HG03280 (cell line): Measurements from ENCODE around the gene ETV2.
"Not testable (repeated sequence)": the region's sequence is repeated elsewhere in the genome, so short reads cannot be mapped to it uniquely, and the experiment has no call there.

Experiments
- ATAC-seq: cut with Tn5 transposase; IDR thresholded peaks from one replicate; pipeline ENCODE4 v1.9.1; 2021; ENCODE audit warnings: mild to moderate bottlenecking, moderate library complexity; ENCODE audit not compliant: unreplicated experiment

Gene ETV2

DNA sequence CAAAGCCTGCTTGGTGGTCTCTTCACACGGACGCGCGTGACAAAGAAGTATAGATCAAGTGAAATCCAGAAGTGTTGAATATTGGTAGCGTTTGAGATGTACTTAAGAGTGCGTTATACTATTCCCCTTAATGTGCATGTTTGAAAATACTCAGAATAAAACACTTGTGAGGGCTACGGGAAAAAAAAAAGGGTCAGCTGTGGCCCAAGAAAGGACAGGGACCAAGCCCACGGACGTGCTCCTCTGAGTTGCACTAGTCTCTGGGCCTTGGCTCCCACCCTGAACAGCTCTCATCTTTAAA lies 13.3 kb upstream of the ETV2 start:
- ATAC-seq, result no peak

DNA sequence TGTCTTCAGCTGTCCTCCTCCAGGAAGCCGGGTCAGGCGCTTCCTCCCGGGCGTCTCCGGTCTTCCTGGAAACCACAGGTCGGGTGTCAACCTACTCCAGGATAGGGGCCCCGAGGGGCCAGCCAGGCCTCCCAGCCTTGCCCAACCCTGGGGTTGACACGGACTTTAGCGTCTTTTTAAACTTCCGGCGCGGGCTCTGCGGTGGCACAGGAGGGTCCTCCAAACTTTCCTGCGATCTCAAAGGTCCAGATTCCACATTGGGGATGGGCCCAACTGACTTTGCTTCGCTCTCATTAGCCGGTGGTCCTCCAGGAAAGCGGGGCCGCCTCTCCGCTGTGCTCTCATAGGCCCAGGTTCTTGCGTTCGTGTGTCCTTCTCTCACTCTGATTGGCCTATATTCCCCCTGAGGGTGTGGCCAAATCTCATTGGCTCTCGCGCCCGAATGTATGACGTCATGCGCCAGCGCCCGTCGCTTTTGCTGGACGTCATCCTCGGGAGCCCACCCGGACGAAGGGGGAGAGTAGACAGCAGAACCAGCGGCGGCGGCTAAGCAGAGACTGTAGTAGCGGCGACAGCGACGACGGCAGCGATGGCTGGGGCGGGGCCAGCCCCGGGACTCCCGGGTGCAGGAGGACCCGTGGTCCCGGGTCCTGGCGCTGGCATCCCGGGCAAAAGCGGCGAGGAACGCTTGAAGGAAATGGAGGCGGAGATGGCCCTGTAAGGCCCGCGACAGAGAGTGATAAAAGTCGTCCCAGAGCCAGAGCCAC lies 12.8 kb upstream of the ETV2 start, which contains the start of gene RBM42:
RBM42 (plus strand) TSS at position 472 of the 767 bp plus-strand sequence; CDS start at position 590, 118 bp downstream.
- ATAC-seq, result peak; percentile 94

DNA sequence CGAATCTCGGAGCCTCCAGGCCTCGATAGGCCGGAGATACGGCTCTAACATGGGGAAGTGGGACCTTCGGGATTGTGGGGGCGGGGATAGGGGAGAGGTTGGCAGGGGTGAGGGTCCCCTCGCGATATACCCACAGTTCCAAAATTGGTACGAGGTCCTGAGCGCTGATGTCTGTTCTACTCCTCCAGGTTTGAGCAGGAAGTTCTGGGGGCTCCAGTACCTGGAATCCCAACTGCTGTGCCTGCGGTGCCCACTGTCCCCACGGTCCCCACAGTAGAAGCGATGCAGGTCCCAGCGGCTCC lies 12.3 kb upstream of the ETV2 start:
- no peak for ATAC-seq

DNA sequence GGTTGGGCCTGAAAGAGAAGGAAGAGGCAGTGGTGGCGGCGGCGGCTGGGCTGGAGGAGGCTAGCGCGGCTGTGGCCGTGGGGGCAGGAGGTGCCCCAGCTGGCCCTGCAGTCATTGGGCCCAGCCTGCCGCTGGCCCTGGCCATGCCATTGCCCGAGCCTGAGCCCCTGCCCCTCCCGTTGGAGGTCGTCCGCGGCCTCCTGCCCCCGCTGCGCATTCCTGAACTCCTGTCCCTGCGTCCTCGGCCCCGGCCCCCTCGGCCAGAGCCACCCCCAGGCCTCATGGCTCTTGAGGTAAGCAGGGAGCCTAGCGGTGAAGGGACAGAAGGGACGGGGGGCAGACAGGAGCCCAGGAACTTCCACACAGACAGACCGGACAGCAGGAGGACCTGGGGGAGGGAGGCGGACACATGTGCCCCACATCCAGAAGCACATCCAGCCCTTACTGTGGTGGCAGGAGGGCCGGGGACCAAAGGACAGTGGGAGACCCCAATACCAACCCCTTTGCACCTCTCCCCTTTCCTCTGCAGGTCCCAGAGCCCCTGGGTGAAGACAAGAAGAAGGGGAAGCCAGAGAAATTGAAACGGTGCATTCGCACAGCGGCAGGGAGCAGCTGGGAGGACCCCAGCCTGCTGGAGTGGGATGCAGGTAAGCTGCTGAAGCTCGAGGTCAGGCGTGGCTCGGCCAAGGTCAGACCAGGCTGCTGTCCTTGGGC lies 7.7 kb upstream of the ETV2 start:
- ATAC-seq, result no peak

DNA sequence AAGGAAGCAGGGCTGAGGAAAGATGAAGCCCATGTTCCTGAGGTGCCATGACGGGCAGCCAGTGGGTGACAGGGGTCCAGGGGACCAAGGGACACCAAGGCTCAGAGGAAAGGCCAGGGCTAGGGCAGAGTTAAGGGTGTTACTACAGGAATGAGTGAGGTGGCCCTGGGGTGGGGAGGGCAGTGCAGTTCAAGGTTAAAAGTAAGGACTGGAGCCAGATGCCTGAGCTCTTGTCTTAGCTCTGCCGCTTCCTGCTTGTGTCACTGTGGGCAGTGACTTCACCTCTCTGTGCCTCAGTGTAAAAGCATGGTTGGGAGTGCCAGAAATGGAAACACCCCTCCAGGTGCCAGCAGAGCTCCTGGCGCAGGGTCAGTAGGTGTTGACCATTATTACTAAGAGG lies 4.9 kb upstream of the ETV2 start:
- ATAC-seq, result no peak

DNA sequence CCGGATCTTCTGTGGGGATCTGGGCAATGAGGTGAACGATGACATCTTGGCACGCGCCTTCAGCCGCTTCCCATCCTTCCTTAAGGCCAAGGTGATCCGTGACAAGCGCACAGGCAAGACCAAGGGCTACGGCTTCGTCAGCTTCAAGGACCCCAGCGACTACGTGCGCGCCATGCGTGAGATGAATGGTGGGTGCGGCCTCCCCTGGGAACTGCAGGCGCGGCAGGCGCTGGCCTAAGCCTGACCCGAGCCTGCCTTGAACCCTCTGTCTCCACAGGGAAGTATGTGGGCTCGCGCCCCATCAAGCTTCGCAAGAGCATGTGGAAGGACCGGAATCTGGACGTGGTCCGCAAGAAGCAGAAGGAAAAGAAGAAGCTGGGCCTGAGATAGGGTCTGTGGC lies 4.4 kb upstream of the ETV2 start:
- no peak for ATAC-seq

DNA sequence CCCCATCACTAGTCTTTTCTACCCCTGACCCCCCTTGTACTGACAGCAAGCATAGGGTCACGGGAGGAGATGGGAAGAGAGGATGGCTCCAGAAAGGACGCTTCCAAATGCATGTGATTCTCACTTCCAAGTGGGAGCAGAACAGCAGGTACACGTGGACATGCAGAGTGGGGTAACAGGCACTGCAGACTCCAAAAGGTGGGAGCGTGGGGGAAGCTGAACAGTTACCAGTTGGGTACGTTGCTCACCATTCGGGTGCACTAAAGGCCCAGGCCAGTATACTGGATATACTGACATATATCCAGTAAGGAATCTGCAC lies 2.3 kb upstream of the ETV2 start:
- ATAC-seq, result no peak

DNA sequence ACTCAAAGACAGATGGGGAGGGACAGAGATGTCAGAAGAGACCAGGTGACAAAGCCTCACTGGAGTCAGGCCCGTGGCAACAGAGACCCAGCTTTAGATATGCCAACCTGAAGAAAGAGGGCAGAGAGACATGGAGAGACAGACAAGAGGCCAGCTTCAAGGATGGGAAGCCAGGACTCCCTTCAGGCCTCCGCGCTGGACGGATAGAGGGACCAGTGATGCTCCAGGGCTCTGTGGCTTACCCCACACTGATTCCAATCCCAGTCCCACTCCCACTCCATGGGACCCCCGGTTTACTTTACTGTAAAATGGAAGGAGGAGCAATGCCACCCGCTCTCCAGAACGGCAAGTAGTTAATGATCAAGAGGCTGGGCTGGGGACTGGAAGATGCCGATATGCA lies 1.7 kb upstream of the ETV2 start:
- ATAC-seq, result no peak

DNA sequence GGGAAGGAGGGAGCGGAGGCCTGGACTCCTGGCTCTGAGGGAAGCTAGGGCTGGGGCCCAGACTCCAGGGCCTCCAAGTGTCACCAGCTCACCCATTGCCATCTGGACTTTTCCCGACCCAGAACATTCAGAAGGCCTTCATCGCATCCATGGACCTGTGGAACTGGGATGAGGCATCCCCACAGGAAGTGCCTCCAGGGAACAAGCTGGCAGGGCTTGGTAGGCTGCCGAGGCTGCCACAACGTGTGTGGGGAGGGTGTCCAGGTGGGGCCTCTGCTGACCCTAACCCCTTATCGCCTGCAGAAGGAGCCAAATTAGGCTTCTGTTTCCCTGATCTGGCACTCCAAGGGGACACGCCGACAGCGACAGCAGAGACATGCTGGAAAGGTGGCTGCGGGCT lies 767 bp downstream of the ETV2 start:
- no peak for ATAC-seq

DNA sequence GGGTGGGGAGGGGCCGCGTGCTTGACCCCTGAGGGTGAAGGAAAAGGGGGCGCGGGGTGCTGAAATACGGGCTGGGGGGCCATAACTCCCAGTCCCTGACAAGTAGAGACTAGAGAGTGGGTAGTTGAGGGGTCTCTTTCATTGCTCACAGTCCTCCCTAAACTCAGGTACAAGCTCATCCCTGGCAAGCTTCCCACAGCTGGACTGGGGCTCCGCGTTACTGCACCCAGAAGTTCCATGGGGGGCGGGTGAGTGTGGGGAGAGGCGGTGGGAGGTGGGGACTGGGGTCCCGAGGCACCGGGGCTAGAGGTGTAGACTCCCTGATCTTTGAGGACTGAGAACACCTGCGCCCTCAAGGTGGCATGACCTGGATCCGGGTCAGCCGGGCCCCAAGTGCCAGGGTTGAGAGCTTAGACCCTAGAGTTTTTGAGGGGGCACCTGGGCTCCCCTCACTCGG lies 1.3 kb downstream of the ETV2 start:
- no peak for ATAC-seq

DNA sequence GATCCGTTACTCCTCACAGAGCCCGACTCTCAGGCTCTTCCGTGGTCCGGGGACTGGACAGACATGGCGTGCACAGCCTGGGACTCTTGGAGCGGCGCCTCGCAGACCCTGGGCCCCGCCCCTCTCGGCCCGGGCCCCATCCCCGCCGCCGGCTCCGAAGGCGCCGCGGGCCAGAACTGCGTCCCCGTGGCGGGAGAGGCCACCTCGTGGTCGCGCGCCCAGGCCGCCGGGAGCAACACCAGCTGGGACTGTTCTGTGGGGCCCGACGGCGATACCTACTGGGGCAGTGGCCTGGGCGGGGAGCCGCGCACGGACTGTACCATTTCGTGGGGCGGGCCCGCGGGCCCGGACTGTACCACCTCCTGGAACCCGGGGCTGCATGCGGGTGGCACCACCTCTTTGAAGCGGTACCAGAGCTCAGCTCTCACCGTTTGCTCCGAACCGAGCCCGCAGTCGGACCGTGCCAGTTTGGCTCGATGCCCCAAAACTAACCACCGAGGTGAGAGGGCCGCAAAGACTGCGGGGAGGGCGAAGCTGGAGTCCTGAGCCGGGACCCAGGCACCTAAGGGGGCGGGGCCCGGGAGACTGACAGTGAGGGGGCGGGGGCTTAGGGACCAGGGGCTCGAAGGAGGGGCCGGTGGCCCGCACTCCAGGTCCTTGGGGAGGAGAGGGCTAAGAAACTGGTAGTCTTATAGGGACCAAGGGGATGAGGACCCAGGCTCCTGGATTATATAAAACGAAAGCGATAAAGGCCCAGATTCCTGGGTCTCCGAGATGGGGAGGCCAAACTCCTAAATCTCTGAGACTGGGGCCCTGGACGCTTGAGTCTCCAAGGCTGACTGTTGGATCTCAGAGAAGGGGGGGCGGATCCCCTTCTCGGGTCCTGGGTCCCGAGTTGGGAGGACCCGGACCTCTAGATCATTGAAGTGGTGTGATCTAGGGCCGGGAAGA lies 2.0 kb downstream of the ETV2 start:
- peak; percentile 38 for ATAC-seq

DNA sequence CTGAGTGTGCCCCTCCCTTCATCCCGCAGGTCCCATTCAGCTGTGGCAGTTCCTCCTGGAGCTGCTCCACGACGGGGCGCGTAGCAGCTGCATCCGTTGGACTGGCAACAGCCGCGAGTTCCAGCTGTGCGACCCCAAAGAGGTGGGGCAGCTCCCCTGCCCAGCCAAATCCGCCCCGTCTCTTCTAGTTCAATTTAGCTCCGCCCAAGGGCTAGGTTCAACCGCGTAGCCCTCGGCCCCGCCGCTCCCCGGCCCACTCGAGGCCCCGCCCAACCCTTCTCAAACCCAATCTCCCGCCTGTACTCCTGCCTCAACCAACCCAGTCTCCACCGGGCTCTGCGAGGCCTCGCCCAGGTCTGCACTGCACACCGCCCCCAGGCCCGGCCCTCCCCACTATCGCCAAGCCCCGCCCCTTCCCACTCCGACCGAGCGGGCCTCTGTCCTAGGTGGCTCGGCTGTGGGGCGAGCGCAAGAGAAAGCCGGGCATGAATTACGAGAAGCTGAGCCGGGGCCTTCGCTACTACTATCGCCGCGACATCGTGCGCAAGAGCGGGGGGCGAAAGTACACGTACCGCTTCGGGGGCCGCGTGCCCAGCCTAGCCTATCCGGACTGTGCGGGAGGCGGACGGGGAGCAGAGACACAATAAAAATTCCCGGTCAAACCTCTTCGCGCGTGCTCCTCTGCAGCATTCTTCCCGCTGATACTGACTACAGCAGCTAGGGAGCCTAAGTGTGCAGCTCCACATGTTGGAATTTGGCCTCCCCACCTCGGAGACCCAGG lies 2.9 kb downstream of the ETV2 start:
- peak; percentile 75 for ATAC-seq

DNA sequence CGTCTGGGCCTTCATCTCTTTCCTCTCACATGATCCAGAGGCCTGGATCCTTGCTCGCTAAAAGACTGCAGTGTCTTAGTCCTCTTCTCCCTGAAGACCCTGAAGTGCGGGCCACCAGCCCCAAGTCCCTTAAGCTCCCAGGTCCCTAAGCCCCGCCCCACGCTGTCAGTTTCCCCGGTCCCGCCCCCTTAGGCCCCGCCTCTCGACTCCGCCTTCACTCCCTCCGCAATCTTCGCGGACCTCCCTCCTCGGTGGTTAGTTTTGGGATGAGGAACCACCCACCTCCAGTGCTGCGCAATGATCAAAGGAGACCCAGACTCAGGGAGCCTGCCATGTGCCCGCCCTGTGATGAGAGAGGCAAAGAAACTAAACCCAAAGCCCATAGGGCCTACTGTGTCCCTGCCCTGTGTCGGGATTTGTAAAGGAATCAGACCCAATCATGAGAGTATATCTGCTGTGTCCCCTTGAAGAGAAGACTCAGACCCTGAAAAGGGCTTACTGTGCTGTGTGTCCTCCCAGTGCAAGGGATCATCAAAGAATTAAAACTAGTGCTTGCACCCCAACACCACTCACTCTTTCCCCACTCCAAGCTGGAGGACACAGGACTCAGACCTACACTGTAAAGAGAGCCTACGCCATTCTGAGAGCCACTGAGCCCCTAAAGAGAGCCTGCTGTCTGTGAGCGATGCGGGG lies 3.6 kb downstream of the ETV2 start:
- no peak for ATAC-seq

DNA sequence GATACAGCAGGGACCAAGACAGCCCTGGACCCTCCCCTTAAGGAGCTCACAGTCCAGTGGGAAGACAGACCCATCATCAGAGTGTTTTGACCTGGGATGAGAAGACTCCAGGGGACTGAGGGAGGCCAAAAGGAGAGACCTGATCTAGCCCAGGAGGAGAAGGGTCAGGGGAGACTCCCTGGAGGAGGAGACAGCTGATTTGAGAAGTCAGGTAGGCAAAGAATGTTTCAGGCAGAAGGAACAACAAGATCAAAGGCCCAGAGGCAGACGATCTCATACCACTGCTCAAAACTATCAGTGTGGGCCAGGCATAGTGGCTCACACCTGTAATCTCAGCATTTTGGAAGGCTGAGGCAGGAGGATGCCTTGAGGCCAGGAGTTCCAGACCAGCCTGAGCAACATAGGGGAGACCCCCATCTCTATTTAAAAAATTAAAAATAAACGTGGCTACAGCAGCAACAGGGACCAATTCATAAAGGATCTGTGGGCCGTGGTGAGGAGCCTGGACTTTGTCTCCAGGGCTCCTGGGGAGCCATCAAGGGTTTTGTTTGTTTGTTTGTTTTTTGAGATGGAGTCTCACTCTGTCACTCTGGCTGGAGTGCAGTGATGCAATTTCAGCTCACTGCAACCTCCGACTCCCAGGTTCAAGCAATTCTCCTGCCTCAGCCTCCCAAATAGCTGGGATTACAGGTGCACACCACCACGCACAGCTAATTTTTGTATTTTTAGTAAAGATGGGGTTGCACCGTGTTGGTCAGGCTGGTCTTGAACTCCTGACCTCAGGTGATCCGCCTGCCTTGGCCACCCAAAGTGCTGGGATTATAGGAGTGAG lies 4.4 kb downstream of the ETV2 start:
- ATAC-seq, result no peak

DNA sequence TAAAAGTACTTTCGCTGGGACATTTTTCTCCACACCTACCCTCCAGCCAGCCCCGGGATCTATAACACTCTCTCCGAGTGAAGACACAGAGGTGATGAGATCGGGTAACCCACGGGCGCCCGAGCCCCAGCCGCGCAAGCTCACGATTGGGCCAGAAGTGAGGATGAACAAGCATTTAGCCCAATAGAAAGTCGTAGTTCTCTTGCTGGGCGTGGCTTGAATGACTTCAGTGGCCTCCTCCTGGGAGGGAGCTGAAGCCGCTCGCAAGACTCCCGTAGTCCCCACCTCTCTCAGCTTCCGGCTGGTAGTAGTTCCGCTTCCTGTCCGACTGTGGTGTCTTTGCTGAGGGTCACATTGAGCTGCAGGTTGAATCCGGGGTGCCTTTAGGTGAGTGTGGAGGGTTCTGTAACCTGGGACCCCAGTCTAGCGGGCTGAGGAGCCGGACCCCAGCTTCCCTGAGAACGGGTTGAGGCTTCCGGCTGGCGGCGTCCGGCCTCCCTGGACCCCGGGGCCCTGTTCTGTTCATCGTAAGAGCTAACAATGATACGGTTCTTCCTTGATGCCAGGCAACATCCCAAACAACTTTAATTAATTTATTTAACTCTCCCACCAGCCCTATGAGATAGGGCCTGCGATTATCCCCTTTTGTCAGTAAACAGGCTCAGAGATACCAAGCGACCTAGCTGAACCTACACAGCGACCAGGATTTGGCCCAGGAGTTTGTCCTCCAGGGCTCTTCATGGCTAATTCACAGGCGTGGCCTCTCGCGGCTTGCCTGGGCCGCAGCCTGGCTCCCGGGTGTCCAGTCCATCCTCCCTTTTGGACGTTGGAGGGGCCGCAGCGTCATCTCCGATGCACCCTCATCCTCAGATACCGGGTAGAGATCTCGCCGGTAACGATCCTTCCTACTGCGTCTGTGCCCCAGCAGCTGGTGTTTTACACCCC lies 6.7 kb downstream of the ETV2 start, which contains the start of gene COX6B1:
COX6B1 (plus strand) TSS at position 307 of the 945 bp plus-strand sequence. CDS start 2,921 bp downstream, outside the sequence.
- ATAC-seq, result peak; percentile 47

DNA sequence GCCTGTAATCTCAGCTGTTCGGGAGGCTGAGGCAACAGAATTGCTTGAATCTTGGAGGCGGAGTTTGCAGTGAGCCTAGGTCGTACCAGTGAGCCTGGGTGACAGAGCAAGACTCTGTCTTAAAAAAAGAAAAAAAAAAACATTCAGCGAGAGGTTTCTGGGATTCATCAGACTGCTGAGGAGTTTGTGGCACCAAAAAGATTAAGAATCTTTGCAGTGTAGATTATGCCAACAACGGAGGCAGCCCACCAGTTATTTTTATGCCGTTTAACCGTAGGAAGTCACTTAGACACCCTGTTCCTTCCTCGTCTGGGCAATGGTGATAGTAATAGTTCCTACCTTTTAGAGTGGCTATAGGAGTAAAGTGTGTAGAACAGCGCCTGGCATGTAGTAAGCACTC lies 9.0 kb downstream of the ETV2 start:
- ATAC-seq, result no peak

DNA sequence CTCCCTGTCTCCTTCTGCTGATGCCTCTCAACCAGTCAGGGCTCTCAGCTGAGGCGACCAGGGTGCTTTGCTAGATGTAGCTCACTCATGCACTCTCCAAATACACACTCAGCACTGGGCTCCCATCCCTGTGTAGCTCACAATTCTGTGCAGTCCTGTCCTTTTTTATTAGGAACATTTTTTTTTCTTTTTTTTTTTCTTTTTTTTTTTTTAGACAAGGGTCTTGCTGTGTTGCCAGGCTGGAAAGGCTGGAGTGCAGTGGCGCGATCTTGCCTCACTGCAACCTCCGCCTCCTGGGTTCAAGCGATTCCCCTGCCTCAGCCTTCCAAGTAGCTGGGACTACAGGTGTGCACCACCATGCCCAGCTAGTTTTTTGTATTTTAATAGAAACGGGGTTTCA lies 13.3 kb downstream of the ETV2 start:
- ATAC-seq, result not testable (repeated sequence)

DNA sequence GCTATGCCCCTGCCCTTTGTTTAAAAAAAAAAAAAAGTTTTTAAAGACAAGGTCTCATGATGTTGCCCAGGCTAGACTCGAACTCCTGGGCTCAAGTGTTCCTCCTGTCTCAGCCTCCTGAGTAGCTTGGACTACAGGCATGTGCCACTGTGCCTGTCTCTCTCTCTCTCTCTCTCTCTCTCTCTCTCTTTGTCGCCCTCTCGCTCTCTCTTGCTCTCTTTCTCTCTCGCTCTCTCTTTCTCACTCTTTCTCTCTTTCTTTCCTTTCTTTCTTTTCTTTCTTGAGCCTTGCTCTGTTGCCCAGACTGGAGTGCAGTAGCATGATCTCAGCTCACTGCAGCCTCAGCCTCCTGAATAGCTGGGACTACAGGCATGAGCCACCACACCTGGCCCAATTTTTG lies 14.1 kb downstream of the ETV2 start:
- no peak for ATAC-seq
